GM18505 (cell line): Measurements from ENCODE around the gene CHAC1.
A peak's percentile ranks its signal among the peaks of the same experiment; 100 is the strongest.

Source experiments
- ATAC-seq: cut with Tn5 transposase; IDR thresholded peaks from one replicate; pipeline ENCODE4 v1.9.1; 2021; ENCODE audit not compliant: unreplicated experiment
- POLR2A ChIP-seq: IDR thresholded peaks from 4 replicates; pipeline ENCODE4 v1.6.1; 2011; ENCODE audit warnings: borderline replicate concordance; ENCODE audit not compliant: insufficient read depth, insufficient read length; ENCODE audit errors: extremely low read depth

CHAC1 gene

DNA sequence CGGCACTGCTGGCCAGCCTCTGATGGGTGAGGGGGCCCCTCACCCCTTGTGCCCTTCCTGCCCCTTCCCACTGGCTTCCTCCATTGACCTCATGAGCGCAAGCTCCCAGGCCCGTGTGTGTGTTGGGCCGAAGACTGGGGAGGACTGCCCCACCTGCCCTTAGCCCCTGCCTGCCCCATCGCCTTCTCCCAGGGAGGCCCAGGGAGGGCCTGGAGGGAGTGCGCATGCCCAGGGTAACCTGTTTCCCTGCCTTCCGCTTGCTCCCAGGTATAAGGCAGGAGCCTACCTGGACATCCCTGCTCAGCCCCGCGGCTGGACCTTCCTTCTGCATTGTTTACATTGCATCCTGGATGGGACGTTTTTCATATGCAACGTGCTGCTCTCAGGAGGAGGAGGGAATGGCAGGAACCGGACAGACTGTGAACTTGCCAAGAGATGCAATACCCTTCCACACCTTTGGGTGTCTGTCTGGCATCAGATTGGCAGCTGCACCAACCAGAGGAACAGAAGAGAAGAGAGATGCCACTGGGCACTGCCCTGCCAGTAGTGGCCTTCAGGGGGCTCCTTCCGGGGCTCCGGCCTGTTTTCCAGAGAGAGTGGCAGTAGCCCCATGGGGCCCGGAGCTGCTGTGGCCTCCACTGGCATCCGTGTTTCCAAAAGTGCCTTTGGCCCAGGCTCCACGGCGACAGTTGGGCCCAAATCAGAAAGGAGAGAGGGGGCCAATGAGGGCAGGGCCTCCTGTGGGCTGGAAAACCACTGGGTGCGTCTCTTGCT, 15.3 kb upstream of the CHAC1 start:
- no peak for TF ChIP-seq POLR2A

GRCh38 chr15:40938536-40938870, 14.8 kb upstream of the CHAC1 start:
- no peak for TF ChIP-seq POLR2A
- no peak for ATAC-seq

More for the DNA sequence above, 15.3 kb upstream of the CHAC1 start:
- ATAC-seq: no peak

DNA sequence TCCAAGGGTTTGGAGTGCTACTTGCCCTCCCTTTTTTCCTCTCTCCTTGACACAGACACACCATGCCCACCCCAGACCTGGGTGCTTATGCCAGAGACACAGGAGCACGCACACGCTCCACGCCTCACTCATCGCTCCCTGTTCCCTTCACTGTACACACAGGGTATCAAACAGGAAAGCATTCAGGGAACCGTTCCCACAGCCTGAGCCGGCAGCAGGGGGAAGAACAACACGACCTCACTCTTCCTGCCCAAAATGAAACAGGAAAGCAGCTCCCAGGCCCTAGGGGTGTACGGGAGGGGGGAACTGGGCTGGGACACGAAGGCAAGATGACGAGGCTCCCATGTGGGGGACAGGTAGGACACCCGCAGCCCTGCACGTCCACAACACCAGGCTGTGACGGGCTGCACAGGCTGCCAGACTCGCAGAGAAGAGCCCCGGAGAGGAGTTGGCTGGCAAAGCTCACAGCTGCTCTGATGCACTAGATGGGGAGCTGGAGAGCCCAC, 12.9 kb upstream of the CHAC1 start:
- no peak for ATAC-seq
- TF ChIP-seq POLR2A: no peak

- ATAC-seq: no peak
- TF ChIP-seq POLR2A: no peak
Observed at GRCh38 chr15:40941068-40941527, 12.2 kb upstream of the CHAC1 start.

- peak; percentile 58 for TF ChIP-seq POLR2A
Observed at GRCh38 chr15:40941528-40942336, 11.5 kb upstream of the CHAC1 start.

DNA sequence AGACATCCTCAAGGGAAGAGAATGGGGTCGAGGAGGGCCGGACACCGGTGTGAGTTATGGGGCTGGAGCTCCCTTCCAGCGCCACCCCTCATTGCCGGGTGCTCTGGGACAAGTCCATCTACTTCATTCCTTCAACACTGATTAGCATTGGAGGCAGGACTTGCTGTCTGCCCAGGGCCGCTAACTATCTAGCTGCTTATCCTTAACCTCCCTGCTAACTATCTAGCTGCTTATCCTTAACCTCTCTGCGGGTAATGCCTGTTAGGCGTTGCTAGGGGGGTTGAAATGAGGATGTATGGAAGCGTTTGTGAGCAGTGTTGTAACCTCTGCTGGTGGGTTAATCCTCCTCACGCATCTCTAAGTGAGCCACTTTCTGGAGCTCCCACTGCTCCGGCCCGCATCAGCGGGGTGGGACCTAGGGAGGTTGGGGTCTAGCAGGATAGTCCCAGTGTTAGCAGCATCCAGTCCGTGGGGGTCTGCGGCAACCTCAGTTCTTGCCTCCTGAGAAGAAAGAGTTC, 10.9 kb upstream of the CHAC1 start:
- peak; percentile 11 for ATAC-seq
- no peak for TF ChIP-seq POLR2A

More at GRCh38 chr15:40941528-40942336, 11.5 kb upstream of the CHAC1 start:
- peak; percentile 76 for ATAC-seq

GRCh38 chr15:40942878-40943277, 10.4 kb upstream of the CHAC1 start:
- no peak for TF ChIP-seq POLR2A
- ATAC-seq: no peak

DNA sequence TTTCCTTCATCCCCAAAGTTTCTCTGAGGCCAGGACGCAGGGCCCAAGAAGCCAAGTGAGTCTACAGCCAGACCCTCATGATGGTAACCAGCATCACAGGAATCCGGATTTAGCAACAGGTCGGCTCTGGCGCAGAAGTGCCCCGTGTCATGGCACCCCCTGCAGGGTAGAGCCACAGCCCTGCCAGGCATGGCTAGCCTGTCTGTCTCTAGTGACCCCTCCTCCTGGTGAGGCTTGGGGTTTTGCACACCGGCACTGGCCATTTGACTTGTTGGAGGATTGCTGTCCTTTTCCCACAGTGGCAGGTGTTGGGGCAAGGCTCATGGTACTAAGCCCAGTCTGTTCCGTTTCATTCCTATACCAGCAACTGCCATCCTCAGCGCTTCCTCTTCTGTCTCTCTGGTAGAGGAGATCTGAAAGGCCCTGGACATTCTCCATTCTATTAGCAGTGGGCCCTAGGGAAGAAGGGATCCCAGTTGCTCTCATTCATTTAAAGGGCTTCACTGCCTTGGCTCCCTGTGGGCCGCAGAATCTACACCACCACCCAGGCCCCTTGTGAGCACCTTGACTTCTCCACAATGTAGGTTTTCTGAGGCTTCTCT, 9.4 kb upstream of the CHAC1 start:
- TF ChIP-seq POLR2A: no peak
- ATAC-seq: no peak

- ATAC-seq: no peak
- TF ChIP-seq POLR2A: no peak
Observed at GRCh38 chr15:40944510-40945296, 8.6 kb upstream of the CHAC1 start.

DNA sequence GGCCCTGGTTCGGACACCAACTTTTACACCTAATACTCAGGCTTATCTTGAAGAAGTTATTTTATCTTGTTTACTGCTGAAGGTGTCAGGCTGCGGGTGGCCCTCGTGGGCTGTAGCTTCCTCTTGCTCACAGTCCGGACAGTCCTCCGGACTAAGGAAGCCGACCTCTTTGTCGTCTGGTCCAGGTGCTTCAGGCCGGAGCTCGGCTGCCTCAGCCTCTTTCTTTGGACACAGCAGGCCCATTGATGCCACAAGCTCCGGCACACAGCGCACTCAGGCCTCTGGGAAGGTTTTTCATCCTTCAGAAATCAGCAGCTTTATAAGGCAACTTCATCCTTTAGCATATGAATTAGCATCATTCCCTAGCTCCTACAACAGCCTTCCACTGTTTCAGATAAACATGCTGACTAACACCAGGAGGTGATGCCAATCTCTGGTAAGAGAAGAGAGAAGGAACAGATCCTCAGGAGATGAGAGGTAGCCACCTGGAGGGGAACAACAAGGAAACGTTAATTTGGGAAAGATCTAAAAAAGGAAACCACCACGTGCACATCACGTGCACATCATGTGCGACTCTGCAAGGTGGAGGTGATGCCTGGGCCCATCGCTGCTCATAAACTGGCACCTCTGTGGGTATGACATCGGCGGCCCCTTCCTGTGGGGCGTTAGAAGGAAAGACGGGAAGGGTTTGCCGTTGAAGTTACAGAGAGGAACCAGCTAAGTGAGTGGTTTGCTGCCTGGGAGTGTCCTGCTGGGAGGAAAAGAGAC, 4.4 kb upstream of the CHAC1 start:
- no peak for TF ChIP-seq POLR2A
- no peak for ATAC-seq

DNA sequence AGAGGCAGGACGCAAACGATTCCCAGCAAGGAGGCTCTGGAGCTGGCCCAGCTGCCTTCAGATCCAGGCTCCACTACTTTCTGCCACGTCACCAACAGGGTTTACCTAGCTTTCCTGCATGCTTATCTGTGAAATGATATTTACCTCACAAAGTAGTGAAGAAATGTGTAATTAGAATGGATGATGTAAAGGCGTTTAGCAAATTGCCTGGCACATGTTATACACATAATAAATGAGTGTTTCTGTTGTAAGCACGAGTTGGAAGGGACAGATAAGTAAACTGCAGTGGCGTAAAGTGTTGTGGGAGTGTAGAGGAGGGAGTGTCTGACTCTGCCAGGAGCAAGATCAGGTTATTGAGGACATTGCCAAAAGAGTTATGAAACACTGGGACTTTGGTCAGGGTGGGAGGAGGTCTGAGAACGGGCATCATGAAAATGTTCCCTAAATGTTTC, 3.5 kb upstream of the CHAC1 start:
- TF ChIP-seq POLR2A: no peak
- no peak for ATAC-seq

- TF ChIP-seq POLR2A: no peak
Observed at GRCh38 chr15:40951764-40952163, 1.5 kb upstream of the CHAC1 start.

More at GRCh38 chr15:40951764-40952163, 1.5 kb upstream of the CHAC1 start:
- ATAC-seq: no peak
